HG03521 (cell line): ENCODE measurements around the gene RPTOR.

Experiments used
- ATAC-seq: cut with Tn5 transposase; IDR thresholded peaks from one replicate; pipeline ENCODE4 v1.9.1; 2021; ENCODE audit warnings: mild to moderate bottlenecking, moderate library complexity; ENCODE audit not compliant: unreplicated experiment

Gene RPTOR

DNA sequence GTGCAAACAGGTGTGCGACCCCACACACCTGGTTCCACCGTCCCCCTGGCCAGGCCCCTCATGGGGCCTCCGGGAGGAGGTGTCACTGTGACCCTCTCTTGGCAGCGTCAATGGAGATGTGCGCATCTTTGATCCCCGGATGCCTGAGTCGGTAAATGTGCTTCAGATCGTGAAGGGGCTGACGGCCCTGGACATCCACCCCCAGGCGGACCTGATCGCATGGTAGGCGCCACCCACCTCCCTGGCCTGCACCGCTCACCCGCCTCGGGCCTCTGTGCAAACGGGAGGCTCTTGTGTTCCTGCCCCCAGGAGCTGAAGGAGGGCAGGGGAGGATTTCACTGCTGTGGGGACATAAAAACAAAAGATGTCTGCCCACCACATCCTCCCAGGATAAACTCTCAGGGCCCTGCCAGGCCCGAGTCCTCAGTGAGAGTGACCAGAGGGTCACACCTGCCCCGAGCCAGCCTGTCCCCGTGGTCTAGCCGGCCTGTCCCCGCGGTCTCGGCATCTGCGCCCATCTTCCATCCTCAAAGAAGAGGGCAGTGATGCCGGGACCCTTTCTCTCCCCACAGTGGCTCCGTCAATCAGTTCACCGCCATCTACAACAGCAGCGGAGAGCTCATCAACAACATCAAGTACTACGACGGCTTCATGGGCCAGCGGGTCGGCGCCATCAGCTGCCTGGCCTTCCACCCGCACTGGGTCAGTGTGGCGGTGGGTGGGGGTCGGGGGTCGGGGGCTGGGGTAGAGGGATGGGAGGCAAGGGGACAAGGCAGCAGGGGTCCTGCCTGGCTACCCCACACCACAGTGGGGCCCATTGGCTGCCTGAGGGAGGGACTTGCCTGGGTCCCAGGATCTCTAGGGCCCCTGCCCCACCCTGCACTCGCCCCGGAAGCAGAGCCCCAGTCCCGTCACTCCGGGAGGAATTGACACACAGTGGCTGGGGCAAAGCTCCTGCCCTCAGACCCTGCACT, 418.0 kb downstream of the RPTOR start:
- no peak for ATAC-seq

DNA sequence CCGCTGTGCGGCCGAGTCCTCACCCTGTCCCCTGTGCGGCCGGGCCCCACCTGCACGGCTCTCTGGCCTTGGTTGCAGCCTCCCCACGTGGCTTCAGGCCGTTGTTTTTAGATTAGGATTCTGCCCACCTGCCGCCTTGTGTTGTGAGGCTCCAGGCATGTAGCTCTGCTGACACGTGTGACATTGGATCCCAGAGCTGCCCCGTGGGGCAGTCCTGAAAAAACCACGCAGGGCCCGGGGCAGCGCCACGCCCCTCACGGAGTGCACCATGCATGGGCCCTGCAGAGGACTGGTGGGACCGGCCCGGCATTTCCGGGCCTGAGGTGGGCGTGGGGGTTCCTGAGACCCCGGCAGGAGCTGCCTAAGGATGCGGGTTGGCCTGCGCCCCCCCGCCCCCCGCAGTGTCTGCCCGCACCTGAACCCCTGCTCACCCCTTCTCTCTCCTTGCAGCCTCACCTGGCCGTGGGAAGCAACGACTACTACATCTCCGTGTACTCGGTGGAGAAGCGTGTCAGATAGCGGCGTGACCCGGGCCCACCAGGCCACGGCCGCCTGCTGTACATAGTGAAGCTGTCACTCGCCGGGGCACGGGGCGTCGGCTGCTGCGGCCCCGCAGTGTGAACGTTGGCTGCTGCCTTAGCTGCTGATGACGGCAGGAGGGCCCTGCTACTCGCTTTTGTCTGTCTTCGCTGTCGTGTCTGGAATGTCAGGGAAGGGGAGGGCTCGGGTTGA, 419.3 kb downstream of the RPTOR start:
- no peak for ATAC-seq

DNA sequence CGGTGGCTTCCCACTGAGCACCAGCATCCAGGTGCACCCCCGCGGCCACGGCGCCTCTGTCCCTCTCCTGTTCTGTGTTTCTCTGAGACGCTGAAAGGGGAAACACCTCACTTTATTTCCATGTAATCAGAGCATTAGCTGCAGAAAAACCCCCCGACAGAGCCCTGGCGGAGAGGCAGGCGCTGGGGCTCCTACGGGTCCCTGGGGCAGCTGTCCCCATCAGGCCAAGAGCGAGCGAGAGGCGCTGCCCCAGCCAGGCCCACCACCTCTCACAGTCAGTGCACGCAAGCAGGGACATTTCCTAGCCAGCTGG, 419.9 kb downstream of the RPTOR start:
- ATAC-seq = no peak

DNA sequence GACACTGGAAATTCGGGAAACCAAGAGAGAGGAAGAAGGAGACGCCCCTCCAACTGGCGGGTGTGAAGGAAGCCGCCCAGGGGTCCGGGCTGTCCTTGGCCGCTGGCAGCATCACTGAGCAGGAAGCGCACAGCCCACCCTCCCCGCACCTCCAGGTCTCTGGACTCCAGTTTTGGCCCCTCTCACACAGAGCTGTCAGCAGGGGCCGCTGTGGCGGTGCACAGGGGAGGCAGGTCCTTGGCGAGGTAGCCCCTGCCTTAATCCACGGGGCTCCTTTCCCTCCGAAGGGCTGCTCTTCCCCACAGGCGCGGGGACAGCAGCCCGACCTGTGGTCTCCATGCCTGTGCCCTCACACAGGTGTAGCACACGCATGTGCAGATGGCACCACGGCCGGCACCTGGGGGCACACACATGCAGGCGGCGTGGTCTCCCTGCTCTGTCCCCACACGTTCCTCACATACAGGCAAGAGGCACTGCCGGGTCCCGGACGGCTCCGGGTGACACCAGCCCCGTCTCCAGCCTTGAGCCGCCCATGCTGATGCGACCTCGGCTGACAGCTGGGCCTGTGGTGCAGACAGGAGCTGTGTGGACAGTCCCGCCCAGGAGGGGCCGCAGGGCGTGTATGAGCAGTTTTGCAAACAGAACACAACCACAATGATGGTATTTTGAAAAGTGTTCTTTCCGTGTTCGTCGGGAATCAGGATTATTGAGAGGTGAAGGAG, 420.4 kb downstream of the RPTOR start:
- no peak for ATAC-seq

DNA sequence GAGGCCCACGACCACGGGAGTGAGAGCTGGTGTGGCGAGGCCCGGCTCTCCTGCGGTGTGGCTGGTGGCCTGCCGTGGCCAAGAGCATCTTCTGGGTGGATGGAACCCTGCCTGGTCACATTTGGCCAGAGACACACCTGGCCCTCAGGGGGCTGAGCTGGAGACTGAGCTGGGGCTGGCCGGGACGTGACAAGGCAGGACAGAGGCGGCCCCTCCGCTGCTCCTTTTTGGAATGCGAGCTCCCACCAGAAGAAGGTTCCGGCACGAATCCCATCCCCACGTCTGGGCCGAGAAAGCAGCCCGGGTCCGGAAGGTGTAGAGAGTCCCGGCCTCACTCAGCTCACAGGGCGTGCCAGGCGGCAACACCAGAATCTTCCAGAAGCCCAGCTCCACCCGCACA, 421.0 kb downstream of the RPTOR start:
- ATAC-seq = no peak

DNA sequence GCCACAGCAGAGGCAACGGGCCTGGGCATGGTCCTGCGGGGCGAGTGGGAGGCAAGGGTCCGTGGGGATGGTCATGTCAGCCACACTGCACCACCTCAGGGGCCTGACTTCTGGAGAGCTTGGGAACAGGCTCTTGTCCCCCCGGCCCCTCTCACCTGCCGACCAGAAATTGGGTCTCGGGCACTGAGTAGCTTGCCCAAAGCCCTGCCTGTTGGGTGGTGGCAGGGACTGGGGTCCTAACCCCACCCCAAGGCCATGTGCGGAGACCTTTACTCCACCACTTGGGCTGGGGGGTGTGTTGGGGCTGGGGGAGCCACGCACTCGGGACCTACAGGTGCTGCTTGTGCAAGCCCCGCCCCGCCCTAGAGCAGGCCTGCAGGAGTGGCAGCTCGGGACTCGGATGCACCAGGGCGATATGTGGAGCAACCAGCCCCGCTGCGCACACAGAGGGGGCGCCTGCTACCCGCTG, 422.8 kb downstream of the RPTOR start:
- no peak for ATAC-seq

DNA sequence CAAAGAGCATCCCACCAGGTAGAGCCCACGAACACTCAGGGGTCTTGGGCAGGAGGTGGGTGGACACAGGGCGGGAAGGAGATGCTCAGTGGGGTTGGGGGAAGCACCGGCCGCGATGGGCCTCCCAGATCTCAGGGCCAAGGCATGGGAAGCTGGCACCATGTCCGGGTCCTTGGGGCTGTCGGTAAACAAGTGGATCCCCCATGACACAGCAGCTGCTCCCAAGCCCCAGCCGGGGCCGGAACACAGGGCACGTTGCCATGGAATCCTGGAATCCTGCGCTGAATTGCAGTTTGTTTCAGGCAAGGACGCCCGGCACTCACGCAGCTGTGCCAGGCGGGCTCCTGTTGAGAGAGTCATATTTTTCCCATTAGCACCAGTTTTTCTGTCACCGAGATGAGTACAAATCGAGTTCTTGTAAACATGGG, 424.0 kb downstream of the RPTOR start:
- no peak for ATAC-seq

DNA sequence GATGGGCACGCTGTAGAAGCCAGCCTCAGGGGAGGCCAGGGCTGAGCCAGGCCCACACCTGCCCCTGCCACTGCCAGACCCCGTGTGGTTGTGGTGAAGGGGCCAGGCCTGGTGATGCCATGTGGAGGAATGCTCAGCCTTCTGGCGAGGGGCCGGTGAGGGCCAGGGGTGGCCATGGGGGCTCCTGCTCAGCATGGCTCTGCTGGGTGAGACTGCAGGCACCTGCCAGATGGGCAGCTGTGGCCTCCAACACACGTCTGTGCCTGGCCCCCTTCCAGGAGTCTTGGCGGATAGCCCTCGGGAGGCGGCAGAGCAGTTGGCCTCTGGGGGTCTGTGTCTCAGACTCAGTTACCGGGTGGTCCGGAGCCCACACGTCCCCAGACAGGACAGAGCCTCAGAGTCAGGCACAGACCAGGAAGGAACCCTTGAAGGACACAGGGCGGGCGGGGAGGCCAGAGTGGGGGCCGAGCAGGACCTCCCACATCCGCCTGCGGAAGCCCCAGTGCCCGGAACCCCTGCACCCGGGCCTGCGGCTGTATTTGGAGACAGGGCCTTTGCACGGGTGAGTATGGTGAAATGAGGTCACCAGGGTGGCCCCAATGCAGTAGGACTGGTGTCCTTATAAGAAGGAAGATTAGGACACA, 424.5 kb downstream of the RPTOR start:
- no peak for ATAC-seq

DNA sequence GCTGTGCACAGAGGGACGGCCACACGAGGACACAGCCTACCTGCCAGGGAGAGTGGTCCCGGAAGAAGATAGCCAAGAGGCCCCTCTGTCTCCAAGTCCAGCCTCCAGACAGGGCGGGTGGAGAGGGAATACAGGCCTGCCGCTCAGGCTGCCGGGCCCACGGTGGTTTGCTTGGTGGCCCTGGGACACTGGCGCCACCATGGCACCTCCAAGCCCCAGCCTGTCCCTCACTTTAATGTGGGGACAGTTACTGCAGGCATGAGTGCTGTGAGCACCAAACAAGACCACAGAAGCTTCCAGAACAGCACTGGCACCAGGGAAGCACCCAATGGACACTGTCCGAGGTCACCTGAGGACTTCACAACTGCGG, 425.0 kb downstream of the RPTOR start:
- no peak for ATAC-seq

DNA sequence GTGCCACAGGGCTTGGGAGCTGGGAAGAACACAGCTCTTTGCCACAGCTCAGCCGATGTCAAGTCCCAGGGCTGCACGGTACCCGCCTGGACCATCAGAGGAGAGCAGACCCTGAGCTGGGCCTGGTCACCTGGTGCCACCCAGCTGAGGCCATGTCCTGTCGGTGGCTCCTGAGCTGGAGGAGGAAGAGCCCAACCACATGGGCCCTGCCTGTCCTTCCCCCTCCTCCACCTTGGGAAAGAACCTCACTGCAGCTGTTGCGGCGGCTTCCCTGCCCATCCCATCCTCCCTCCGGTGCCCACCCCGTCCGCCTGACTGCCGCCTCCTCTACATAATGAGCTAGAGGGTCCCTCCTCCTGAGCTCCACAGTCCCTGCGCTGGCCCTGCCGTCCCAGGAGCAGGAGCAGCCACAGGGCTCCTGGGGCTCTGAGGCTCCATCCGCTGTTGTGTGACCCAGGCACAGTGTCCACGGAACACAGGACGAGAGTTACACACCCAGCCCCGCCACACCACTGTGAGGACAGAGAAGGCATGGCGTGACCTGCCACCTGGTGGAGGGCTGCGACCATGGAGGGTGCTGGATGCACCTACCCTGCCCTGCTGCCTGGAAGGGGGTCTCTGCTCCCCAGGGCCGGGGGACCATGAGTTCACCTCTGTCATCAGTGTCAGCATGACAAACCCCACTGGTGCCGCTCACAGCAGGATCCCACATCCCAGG, 425.6 kb downstream of the RPTOR start:
- no peak for ATAC-seq

DNA sequence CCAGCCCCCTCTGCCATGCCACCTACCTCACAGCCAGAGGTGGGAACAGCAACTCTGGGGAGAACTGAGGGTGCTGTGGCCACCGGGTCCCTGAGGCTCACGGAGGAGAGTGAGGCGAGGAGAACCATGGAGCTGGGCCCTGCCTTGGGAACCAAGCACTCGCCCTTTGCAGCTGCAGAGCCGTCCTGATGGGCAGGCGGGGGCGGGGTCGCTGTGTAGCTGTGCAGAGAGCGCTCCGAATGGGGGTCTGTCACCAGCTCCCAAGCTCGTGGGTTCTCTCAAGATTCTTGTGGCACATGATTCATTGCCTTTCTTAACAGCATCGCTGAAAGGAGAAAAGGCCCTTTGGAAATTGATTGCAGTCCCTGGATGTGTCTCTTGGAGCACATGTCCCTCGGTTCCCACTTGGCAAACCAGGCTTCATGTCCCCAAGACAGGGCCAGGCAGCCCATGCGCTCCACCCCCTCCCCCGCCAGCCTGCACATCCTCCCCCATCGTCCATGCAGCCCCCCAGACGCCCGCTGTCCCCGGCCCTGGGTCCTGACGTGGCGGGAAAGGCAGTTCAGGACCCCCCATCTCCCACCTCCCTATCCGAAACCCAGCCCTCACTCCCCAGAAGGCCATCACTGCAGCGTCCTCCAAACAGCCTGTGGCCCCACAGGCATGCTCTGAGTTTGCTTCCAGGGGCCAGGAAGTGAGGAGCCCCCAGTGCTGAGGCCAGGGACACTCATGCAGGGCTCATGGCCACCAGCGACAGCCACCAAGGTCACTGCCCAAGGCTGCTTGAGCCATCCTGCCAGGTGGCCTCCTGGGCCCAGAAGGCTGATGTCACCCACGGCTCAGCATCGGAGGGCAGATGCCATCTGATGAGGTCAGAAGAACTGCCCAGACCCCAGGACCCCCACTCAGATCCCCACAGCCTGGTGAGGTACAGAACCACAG, 426.4 kb downstream of the RPTOR start:
- no peak for ATAC-seq

DNA sequence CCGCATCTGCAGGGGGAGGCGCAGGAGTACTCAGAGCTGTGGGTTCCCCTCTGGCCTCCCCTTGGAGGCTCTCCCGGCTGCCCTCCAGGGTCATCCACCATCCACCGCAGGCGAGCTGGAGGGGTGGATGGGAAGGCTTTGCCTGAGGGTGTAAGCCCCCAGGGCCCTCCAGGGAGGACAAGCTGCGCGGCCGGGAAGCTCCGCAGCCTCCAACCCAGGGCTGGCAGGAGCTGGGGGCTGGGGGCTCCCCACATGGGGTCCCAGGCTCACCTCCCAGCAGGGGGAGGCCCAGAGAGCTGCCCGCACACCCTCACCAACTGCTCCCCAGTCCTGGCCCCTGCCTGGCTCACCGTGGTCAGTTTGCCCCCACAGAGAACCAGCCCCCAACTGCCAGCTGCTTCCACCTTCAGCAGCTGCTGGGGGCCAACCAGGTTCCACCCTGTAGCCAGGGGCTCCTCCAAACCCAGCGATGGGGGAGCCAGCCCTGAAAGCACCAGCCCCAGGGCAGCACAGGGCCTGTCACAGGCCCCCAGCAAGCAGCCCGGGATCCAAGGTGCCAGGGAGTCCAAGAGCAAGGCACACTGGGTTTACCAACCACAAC, 427.2 kb downstream of the RPTOR start:
- no peak for ATAC-seq

DNA sequence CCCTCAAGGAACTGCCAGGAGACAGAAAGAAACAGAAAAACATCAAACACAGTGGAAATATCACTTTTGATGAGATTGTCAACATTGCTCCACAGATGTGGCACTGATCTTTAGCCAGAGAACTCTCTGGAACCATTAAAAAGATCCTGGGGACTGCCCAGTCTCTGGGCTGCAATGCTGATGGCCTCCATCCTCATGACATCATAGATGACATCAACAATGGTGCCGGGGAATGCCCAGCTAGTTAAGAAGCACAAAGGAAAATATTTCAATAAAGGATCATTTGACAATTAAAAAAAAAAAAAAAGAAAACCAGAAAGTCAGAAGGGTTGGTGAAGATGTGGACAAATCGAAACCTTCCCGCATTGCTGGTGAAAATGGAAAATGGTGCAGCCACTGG, 432.1 kb downstream of the RPTOR start:
- no peak for ATAC-seq

DNA sequence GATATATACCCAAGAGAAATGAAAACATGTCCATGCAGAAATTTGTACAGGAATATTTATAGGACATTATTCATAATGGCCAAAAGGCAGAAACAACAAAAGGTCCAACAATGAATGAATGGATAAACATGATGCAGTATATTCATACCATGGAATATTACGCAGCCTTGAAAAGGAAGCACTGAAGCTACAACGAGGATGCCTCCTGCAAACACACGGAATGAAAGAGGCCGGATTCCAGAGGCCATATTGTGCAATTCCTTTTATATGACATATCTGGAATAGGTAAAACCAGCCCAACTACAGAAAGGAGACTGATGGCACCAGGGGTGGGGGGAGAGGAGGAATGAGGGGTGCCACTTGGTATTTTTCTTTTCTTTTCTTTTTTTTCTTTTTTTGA, 432.5 kb downstream of the RPTOR start:
- no peak for ATAC-seq

DNA sequence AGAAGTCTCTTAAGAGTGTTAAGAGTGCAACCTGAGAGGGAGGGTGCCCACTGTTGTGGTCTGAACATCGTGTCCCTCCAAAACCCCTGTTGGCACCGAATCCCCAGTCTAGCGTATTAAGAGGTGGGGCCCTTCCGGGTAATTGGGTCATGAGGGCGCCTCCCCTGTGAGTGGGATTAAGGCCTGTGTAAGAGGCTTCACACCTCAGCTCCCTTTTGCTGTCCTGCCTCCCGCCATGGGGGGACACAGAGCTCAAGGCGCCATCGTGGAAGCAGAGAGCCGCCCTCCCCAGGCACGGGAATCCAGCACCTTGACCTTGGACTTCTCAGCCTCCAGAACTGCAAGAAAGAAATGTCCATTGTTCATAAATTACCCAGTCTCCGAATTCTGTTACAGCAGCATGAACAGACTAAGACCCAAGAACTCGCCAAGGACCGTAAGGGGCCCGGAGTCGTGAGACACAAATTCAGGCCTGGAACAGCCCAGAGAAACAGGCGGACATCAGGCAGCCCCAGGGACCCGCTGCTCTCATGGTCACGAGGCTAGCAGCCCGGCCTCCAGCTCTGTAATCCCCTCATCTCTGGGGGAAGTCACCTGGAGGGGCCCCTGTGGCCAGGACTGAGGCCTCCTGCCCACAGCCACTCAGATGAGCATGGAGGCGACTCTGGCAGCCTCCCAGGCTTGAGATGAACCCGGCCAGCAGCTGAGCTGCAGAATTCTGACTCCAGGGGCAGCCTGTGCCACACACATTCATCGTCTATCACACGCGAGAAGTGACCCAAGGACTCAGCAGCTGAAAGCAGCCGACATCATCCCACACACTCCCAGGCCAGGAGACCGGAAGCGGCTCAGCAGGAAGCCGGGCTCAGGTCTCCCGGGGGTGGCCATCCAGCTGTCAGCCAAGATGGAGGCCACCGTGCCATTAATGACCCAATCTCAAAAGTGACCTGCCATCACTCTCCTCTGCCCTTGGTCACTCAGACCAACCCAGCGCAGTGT, 434.2 kb downstream of the RPTOR start:
- ATAC-seq = no peak

DNA sequence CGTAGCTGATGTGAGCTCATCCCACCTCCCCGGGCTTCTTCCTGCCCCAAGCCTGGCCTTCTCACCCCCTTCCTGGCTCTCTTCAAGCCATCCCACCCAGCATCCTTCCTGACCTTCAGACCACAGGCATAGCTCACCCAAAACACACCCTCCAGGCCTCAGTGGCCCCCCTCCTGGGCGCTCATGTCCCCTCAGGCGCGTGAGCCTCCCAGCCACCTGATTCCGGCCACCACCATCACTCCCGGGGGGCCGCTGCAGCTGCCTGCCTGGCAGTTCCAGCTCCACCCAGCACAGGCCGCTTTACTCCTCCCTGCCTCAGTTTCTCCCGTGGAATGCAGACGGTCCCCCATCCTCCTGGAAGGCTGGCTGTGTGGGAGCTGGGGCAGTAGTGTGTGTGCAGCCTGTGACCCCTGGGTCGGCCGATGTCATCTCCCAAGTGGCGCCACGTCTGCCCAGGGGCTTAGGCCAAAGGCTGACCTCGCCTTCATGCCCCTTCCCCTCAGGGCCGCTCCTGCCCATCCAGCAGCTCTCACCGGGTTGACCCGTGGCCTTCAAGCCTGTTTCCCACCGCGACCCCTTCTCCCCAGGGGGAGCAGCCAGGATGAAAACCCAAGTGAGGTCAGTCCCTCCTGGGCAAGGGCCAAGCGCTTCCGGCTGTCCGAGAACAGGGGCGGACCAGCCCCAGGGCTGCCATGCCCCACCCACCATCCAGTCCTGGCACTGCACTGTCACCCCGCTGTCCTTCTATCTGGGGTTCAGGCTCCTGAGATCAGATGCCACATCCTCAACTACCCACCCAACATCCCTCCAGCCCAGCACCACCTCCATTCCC, 435.1 kb downstream of the RPTOR start:
- no peak for ATAC-seq
